HG02973 (cell line): ENCODE data around the gene SPACA4.
A peak's percentile ranks its signal among the peaks of the same experiment; 100 is the strongest.

Source experiments
- ATAC-seq: cut with Tn5 transposase; IDR thresholded peaks from one replicate; pipeline ENCODE4 v1.9.1; 2021; ENCODE audit warnings: moderate library complexity; ENCODE audit not compliant: unreplicated experiment

Gene SPACA4

GRCh38 chr19:48633148-48634035, 26.9 kb downstream of the SPACA4 start:
- no peak for ATAC-seq

- ATAC-seq = no peak
These were observed 27.4 kb downstream of the SPACA4 start for GRCh38 chr19:48634036-48634342.

GRCh38 chr19:48634424-48635262, 28.1 kb downstream of the SPACA4 start:
- ATAC-seq = no peak

- ATAC-seq = no peak
These were observed 28.9 kb downstream of the SPACA4 start for GRCh38 chr19:48635263-48635965.

- ATAC-seq = no peak
These were observed 29.7 kb downstream of the SPACA4 start for GRCh38 chr19:48635966-48636858.

- ATAC-seq = peak; percentile 1
These were observed 30.4 kb downstream of the SPACA4 start, which contains the start of gene DBP for GRCh38 chr19:48636859-48637448. TSS of gene DBP (minus strand) at chr19:48637379. CDS start at chr19:48636994, 385 bp downstream.

- peak; percentile 54 for ATAC-seq
These were observed 31.0 kb downstream of the SPACA4 start for GRCh38 chr19:48637449-48637947.

- ATAC-seq = peak; percentile 13
These were observed 31.6 kb downstream of the SPACA4 start for GRCh38 chr19:48637948-48638830.

- no peak for ATAC-seq
These were observed 32.4 kb downstream of the SPACA4 start for GRCh38 chr19:48638831-48639381.

- ATAC-seq = no peak
These were observed 33.2 kb downstream of the SPACA4 start for GRCh38 chr19:48639483-48640375.

GRCh38 chr19:48641850-48642249, 35.3 kb downstream of the SPACA4 start:
- ATAC-seq = no peak

GRCh38 chr19:48642862-48643261, 36.3 kb downstream of the SPACA4 start:
- ATAC-seq = no peak

GRCh38 chr19:48644355-48644754, 37.8 kb downstream of the SPACA4 start:
- no peak for ATAC-seq

- no peak for ATAC-seq
These were observed 38.5 kb downstream of the SPACA4 start for GRCh38 chr19:48644839-48645619.

- no peak for ATAC-seq
These were observed 39.1 kb downstream of the SPACA4 start for GRCh38 chr19:48645620-48646000.

- peak; percentile 72 for ATAC-seq
These were observed 39.6 kb downstream of the SPACA4 start, which contains the start of gene CA11 for GRCh38 chr19:48646001-48646721. TSS of gene CA11 (minus strand) at chr19:48646187. CDS start at chr19:48645632, 555 bp downstream.
